ENCODE data around the gene HEY2. TPM values are rescaled to one million over a fixed set of nuclear protein-coding genes. Genes with fewer than 3 reads are reported as not detected.

The HEY2 gene
- total and polyA plus RNA-seq, 3 experiments from 2014 or later = 0.09 to 0.20 (median 0.09) TPM

- Histone ChIP-seq H3K9me3 (ENCODE audit: low read length) (no peaks in the 10 kb centered on the region), H3K27ac (ENCODE audit: low read depth, low read length) (no peak overlapping the region), H3K4me3 (ENCODE audit: low read length) (no peak overlapping the region), H3K36me3 (ENCODE audit: insufficient read depth, low read length) (no peaks in the 10 kb centered on the region), H3K27me3 (ENCODE audit: insufficient read depth, low read length, poor library complexity, severe bottlenecking) (no peaks in the 10 kb centered on the region), H3K4me1 (ENCODE audit: insufficient read depth, low read length) (no peaks in the 10 kb centered on the region)
- no peaks in the 10 kb centered on the region for H3K36me3 Mint-ChIP-seq
- CTCF ChIA-PET = no interaction called here
- peaks cover 6 to 17% of the 10 kb centered on the region in 2 donors for H3K27me3 Mint-ChIP-seq
- no peak for DNase-seq
- no peak overlapping the region for H3K4me3 Mint-ChIP-seq
- peaks cover 0 to 5% (median 0%) of the 10 kb centered on the region in 3 donors for H3K4me1 Mint-ChIP-seq
- H3K27ac Mint-ChIP-seq = no peak overlapping the region
- POLR2A ChIA-PET = no interaction called here
- H3K9me3 Mint-ChIP-seq = no peaks in the 10 kb centered on the region
Observed at GRCh38 chr6:125717120-125717731, 32.2 kb upstream of the HEY2 start.

GRCh38 chr6:125718109-125718508 is 31.3 kb upstream of the HEY2 start:
- peaks cover 14 to 22% of the 10 kb centered on the region in 2 donors for H3K27me3 Mint-ChIP-seq
- H3K27ac ChIP-seq (ENCODE audit: low read depth, low read length) = no peak overlapping the region
- CTCF ChIA-PET = no interaction called here
- H3K4me3 Mint-ChIP-seq = no peak overlapping the region
- DNase-seq = no peak
- H3K9me3 ChIP-seq (ENCODE audit: low read length) = no peaks in the 10 kb centered on the region
- H3K27me3 ChIP-seq (ENCODE audit: insufficient read depth, low read length, poor library complexity, severe bottlenecking) = no peaks in the 10 kb centered on the region
- no peak overlapping the region for H3K27ac Mint-ChIP-seq
- no peaks in the 10 kb centered on the region for H3K36me3 Mint-ChIP-seq
- H3K4me1 Mint-ChIP-seq = peaks cover 0 to 5% (median 0%) of the 10 kb centered on the region in 3 donors
- no peak overlapping the region for H3K4me3 ChIP-seq (ENCODE audit: low read length)
- POLR2A ChIA-PET = no interaction called here
- no peaks in the 10 kb centered on the region for H3K9me3 Mint-ChIP-seq
- H3K36me3 ChIP-seq (ENCODE audit: insufficient read depth, low read length) = no peaks in the 10 kb centered on the region
- no peaks in the 10 kb centered on the region for H3K4me1 ChIP-seq (ENCODE audit: insufficient read depth, low read length)

GRCh38 chr6:125722886-125723285 is 26.5 kb upstream of the HEY2 start:
- peaks cover 26 to 29% of the 10 kb centered on the region in 2 donors for H3K27me3 Mint-ChIP-seq
- no peak overlapping the region for H3K4me3 ChIP-seq (ENCODE audit: low read length)
- no peak for DNase-seq
- H3K27ac ChIP-seq (ENCODE audit: low read depth, low read length) = no peak overlapping the region
- H3K36me3 ChIP-seq (ENCODE audit: insufficient read depth, low read length) = no peaks in the 10 kb centered on the region
- H3K36me3 Mint-ChIP-seq = no peaks in the 10 kb centered on the region
- H3K9me3 ChIP-seq (ENCODE audit: low read length) = no peaks in the 10 kb centered on the region
- ChIA-PET POLR2A (no interaction called here), CTCF (no interaction called here)
- no peak overlapping the region for H3K27ac Mint-ChIP-seq
- H3K27me3 ChIP-seq (ENCODE audit: insufficient read depth, low read length, poor library complexity, severe bottlenecking) = no peaks in the 10 kb centered on the region
- H3K4me3 Mint-ChIP-seq = no peak overlapping the region
- H3K9me3 Mint-ChIP-seq = no peaks in the 10 kb centered on the region
- no peaks in the 10 kb centered on the region for H3K4me1 Mint-ChIP-seq
- no peaks in the 10 kb centered on the region for H3K4me1 ChIP-seq (ENCODE audit: insufficient read depth, low read length)

GRCh38 chr6:125727216-125727615 is 22.2 kb upstream of the HEY2 start:
- no peak overlapping the region for H3K27ac Mint-ChIP-seq
- Histone ChIP-seq H3K36me3 (ENCODE audit: insufficient read depth, low read length) (no peaks in the 10 kb centered on the region), H3K4me1 (ENCODE audit: insufficient read depth, low read length) (no peaks in the 10 kb centered on the region), H3K27me3 (ENCODE audit: insufficient read depth, low read length, poor library complexity, severe bottlenecking) (no peaks in the 10 kb centered on the region), H3K4me3 (ENCODE audit: low read length) (no peak overlapping the region), H3K9me3 (ENCODE audit: low read length) (no peaks in the 10 kb centered on the region), H3K27ac (ENCODE audit: low read depth, low read length) (no peak overlapping the region)
- DNase-seq = no peak
- no peaks in the 10 kb centered on the region for H3K36me3 Mint-ChIP-seq
- ChIA-PET POLR2A (no interaction called here), CTCF (no interaction called here)
- H3K9me3 Mint-ChIP-seq = peaks cover 0 to 2% (median 0%) of the 10 kb centered on the region in 5 donors
- peaks cover 12 to 45% of the 10 kb centered on the region in 2 donors for H3K27me3 Mint-ChIP-seq
- no peaks in the 10 kb centered on the region for H3K4me1 Mint-ChIP-seq
- H3K4me3 Mint-ChIP-seq = no peak overlapping the region

- DNase-seq = no peak
- H3K27ac ChIP-seq (ENCODE audit: low read depth, low read length) = no peak overlapping the region
- H3K27me3 ChIP-seq (ENCODE audit: insufficient read depth, low read length, poor library complexity, severe bottlenecking) = no peaks in the 10 kb centered on the region
- POLR2A ChIA-PET = no interaction called here
- no peak overlapping the region for H3K27ac Mint-ChIP-seq
- H3K4me1 Mint-ChIP-seq = no peaks in the 10 kb centered on the region
- no peaks in the 10 kb centered on the region for H3K36me3 ChIP-seq (ENCODE audit: insufficient read depth, low read length)
- H3K9me3 Mint-ChIP-seq = peaks cover 0 to 2% (median 0%) of the 10 kb centered on the region in 5 donors
- H3K27me3 Mint-ChIP-seq = peaks cover 7 to 51% of the 10 kb centered on the region in 2 donors
- H3K9me3 ChIP-seq (ENCODE audit: low read length) = no peaks in the 10 kb centered on the region
- CTCF ChIA-PET = no interaction called here
- no peak overlapping the region for H3K4me3 ChIP-seq (ENCODE audit: low read length)
- no peaks in the 10 kb centered on the region for H3K36me3 Mint-ChIP-seq
- no peaks in the 10 kb centered on the region for H3K4me1 ChIP-seq (ENCODE audit: insufficient read depth, low read length)
- no peak overlapping the region for H3K4me3 Mint-ChIP-seq
Observed at GRCh38 chr6:125728739-125729138, 20.7 kb upstream of the HEY2 start.

- Mint-ChIP-seq H3K36me3 (no peaks in the 10 kb centered on the region), H3K9me3 (peaks cover 0 to 2% (median 0%) of the 10 kb centered on the region in 5 donors), H3K27me3 (peaks cover 5 to 55% of the 10 kb centered on the region in 2 donors), H3K4me1 (no peaks in the 10 kb centered on the region), H3K27ac (no peak overlapping the region), H3K4me3 (no peak overlapping the region)
- CTCF ChIA-PET = no interaction called here
- Histone ChIP-seq H3K9me3 (ENCODE audit: low read length) (no peaks in the 10 kb centered on the region), H3K4me3 (ENCODE audit: low read length) (no peak overlapping the region), H3K27ac (ENCODE audit: low read depth, low read length) (no peak overlapping the region), H3K4me1 (ENCODE audit: insufficient read depth, low read length) (no peaks in the 10 kb centered on the region), H3K36me3 (ENCODE audit: insufficient read depth, low read length) (no peaks in the 10 kb centered on the region), H3K27me3 (ENCODE audit: insufficient read depth, low read length, poor library complexity, severe bottlenecking) (no peaks in the 10 kb centered on the region)
- no peak for DNase-seq
- POLR2A ChIA-PET = no interaction called here
Observed at GRCh38 chr6:125729983-125730382, 19.4 kb upstream of the HEY2 start.

- H3K27me3 Mint-ChIP-seq = peaks cover 11 to 59% of the 10 kb centered on the region in 2 donors
- no peak for DNase-seq
- H3K9me3 ChIP-seq (ENCODE audit: low read length) = no peaks in the 10 kb centered on the region
- H3K36me3 ChIP-seq (ENCODE audit: insufficient read depth, low read length) = no peaks in the 10 kb centered on the region
- peaks cover 0 to 2% (median 0%) of the 10 kb centered on the region in 5 donors for H3K9me3 Mint-ChIP-seq
- ChIA-PET POLR2A (interaction anchor here (0.6 kb wide), 1 partner anchor 27 kb away, joined by 3 read pairs; no protein-coding TSS in a partner anchor), CTCF (no interaction called here)
- H3K36me3 Mint-ChIP-seq = no peaks in the 10 kb centered on the region
- H3K4me1 Mint-ChIP-seq = no peaks in the 10 kb centered on the region
- no peak overlapping the region for H3K4me3 ChIP-seq (ENCODE audit: low read length)
- no peaks in the 10 kb centered on the region for H3K27me3 ChIP-seq (ENCODE audit: insufficient read depth, low read length, poor library complexity, severe bottlenecking)
- no peak overlapping the region for H3K27ac ChIP-seq (ENCODE audit: low read depth, low read length)
- no peak overlapping the region for H3K4me3 Mint-ChIP-seq
- H3K4me1 ChIP-seq (ENCODE audit: insufficient read depth, low read length) = no peaks in the 10 kb centered on the region
- no peak overlapping the region for H3K27ac Mint-ChIP-seq
Observed at GRCh38 chr6:125732398-125732797, 17.0 kb upstream of the HEY2 start.

- H3K27ac Mint-ChIP-seq = no peak overlapping the region
- no peak for DNase-seq
- peaks cover 17 to 60% of the 10 kb centered on the region in 2 donors for H3K27me3 Mint-ChIP-seq
- CTCF ChIA-PET = no interaction called here
- H3K36me3 Mint-ChIP-seq = no peaks in the 10 kb centered on the region
- POLR2A ChIA-PET = no interaction called here
- H3K9me3 Mint-ChIP-seq = peaks cover 0 to 2% (median 0%) of the 10 kb centered on the region in 5 donors
- Histone ChIP-seq H3K9me3 (ENCODE audit: low read length) (no peaks in the 10 kb centered on the region), H3K27me3 (ENCODE audit: insufficient read depth, low read length, poor library complexity, severe bottlenecking) (no peaks in the 10 kb centered on the region), H3K4me1 (ENCODE audit: insufficient read depth, low read length) (no peaks in the 10 kb centered on the region), H3K27ac (ENCODE audit: low read depth, low read length) (no peak overlapping the region), H3K36me3 (ENCODE audit: insufficient read depth, low read length) (no peaks in the 10 kb centered on the region), H3K4me3 (ENCODE audit: low read length) (no peak overlapping the region)
- no peak overlapping the region for H3K4me3 Mint-ChIP-seq
- no peaks in the 10 kb centered on the region for H3K4me1 Mint-ChIP-seq
Observed at GRCh38 chr6:125733516-125734300, 15.7 kb upstream of the HEY2 start.

Measured in CD8-positive, alpha-beta memory T cell (primary cell).